Endothelial cell of hepatic sinusoid (primary cell): ENCODE results near the gene HTR3A.
"Not testable (repeated sequence)": the region's sequence is repeated elsewhere in the genome, so short reads cannot be mapped to it uniquely, and the experiment has no call there.

ENCODE experiments used
- in situ Hi-C: cut with HindIII; loops from 2 replicates; pipeline ENCODE4 v1.10.0; 2017; ENCODE audit warnings: low sequenced_read_pairs

HTR3A gene

DNA sequence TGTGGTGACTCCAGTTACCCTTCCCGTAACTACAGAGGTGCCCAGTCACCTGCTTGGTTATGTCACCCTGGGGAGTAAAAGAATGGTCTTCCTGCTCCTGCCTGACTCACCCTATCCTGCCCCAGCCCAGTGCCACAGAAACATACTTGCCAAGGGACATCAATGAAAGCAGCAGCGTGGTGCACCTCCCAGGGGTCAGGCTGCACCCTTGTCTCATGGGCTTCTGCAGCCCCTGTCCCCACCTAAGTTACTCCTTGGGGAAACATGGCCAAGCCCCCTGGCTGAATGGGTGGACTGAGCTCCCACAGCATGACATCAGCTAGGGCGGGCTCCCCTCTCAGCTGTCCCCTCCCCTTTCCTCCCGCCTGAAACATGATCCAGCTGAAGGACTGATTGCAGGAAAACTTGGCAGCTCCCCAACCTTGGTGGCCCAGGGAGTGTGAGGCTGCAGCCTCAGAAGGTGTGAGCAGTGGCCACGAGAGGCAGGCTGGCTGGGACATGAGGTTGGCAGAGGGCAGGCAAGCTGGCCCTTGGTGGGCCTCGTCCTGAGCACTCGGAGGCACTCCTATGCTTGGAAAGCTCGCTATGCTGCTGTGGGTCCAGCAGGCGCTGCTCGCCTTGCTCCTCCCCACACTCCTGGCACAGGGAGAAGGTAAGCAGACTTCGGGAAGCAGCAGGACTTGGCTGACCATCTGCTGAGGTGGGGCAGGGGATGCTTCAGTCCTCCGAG lies at the start of gene HTR3A:
HTR3A (plus strand) TSS at position 368 of the 730 bp plus-strand sequence; CDS start at position 586, 218 bp downstream.
- in situ Hi-C loops = no loop called here

DNA sequence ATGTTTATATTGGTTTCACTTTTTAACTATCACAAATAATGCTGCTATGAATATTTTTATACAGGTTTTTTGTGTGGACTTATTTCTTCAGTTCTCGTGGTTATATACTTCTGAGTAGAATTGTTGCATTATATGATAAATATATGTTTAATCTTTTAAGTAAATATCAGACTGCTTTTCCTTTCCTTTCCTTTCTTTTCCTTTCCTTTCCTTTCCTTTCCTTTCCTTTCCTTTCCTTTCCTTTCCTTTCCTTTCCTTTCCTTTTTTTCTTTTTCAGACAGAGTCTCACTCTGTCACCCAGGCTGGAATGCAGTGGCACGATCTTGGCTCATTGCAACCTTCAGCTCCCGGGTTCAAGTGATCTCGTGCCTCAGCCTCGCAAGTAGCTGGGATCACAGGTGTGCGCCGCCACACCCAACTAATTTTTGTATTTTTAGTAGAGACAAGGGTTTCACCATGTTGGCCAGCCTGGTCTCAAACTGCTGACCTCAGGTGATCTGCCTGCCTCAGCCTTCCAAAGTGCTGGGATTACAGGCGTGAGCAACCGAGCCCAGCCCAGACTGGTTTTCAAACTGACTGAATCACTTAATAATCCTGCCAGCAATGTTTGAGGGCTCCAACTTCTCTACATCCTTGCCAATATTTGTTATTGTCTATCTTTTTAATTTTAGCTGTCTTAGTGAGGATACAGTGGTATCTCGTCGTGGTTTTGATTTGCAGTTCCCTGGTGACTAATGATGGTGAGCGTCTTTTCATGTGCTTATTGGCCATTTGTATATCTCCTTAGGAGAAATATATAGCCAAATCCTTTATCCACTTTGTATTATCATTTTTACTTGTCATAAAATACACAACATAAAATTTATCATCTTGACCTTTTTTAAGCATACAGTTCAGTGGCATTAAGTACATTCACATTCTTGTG lies 48.4 kb upstream of the HTR3A start:
- in situ Hi-C loops = no loop called here

DNA sequence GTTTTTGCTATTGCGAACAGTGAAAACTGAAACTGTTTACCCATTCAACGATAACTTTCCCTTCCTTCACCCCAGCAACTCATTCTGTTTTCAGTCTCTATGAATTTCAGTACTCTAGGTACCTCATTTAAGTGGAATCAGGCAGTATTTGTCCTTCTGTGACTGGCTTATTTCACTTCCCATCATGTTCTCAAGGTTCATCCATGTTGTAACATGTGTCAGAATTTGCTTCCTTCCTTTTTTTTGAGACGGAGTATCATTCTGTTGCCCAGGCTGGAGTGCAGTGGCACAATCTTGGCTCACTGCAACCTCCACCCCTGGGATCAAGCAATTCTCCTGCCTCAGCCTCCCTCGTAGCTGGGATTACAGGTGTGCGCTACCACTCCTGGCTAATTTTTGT lies 46.6 kb upstream of the HTR3A start:
- in situ Hi-C loops = no loop called here

DNA sequence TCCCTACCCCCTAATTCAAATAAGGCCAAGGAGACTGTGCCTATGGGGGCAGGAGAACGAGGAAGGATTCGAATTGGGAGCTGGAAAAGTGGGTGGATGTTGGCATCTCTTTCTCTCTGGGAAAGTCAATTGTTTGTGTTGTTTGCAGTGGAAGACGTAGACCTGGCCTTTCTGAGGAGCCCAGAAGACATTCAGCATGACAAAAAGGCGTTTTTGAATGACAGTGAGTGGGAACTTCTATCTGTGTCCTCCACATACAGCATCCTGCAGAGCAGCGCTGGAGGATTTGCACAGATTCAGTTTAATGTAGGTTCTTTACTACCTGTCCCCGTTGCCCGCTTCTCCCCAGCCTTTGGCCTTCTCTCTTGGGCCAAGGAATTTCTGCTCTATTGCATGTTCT lies 42.1 kb upstream of the HTR3A start:
- in situ Hi-C loops = no loop called here

DNA sequence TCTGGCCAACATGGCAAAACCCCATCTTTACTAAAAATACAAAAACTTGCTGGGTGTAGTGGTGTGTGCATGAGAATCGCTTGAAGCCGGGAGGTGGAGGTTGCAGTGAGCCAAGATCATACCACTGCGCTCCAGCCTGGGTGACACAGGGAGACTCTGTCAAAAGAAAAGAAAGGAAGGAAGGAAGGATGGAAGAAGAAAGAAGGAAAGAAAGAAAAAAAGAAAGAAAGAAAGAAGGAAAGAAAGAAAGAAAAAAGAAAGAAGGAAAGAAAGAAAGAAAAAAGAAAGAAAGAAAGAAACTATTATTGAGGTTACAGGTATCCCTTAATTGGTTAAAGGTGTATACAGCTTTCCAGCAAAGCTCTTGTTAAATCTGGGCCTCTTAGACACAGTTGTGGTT lies 40.7 kb upstream of the HTR3A start:
- in situ Hi-C loops = not testable (repeated sequence)

DNA sequence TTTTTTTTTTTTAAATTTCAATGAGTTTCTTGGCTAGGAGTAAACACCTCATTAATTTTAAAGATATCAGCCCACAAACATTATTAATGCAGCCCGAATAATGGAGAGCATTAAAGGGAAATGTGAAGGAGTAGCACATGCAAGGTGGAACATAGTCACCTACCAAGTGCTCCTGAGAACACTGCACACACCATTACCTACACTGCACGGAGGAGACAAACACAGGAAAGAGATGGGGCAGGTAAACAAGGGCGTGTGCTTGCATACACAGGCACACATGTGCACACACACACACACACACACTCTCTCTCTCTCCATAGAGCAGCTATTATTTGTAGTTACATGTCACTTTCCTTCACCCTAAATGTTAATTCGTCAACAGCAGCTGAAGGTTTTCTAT lies 40.1 kb upstream of the HTR3A start:
- in situ Hi-C loops = no loop called here

DNA sequence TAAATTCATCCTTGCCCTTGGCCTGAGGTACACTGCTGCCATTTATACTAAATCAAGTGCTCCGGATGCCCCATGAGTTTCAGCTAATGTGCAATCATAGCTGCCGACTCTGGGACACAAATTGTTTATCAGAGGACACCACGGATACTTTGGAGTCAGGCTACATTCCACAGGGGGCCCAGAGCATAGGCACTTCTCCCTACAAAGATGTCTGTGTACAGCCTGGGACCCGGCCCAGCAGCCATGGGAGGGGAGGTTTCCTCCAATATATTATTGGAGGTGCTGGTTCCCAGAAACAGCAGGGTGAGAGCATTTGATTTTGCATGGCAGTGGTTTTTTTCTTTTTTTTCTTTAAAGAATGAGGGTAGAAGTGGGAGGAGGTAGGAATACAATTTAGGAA lies 39.0 kb upstream of the HTR3A start:
- in situ Hi-C loops = no loop called here

DNA sequence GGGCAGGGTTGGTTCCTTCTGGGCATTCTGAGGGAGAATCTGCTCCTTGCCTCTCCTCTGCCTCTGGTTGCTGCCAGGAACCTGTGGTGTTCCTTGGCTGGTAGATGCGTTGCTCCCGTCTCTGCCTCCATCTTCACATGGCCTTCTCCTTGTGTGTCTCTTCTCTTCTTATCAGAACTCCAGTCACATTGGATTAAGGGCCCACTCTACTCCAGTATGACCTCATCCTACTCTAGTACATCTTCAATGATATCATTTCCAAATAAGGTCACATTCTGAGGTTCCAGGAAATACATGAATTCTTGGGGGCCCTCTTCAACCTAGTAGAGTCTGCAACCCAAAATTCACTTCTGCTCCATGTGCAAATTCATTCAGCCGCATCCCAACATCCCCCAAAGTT lies 37.0 kb upstream of the HTR3A start:
- in situ Hi-C loops = no loop called here

DNA sequence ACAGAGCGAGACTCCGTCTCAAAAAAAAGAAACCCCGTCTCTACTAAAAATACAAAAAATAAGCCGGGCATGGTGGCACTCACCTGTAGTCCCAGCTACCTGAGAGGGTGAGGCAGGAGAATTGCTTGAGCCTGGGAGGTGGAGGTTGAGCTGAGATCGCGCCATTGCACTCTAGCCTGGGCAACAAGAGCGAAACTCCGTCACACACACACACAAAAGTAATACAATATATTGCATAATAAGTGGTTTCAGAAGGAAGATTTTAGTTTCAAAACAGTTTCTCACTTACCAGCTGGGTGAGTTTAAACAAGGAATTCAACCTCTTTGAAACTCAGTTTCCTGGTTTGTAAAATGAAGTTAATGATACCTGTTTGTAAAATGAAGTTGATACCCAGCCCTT lies 32.7 kb upstream of the HTR3A start:
- in situ Hi-C loops = no loop called here

DNA sequence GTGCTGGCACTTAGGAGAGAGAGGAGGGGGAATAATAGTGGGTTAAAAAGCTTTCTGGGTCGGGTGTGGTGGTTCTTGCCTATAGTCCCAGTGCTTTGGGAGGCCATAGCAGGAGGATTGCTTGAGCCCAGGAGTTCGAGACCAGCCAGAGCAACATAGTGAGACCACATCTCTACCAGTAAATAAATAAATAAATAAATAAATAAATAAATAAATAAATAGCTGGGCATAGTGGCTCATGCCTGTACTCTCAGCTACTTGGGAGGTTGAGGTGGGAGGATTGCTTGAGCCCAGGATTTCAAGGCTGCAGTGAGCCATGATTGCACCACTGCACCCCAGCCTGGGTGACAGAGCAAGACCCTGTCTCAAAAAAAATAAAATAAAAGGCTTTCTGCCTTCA lies 28.7 kb upstream of the HTR3A start:
- in situ Hi-C loops = not testable (repeated sequence)

DNA sequence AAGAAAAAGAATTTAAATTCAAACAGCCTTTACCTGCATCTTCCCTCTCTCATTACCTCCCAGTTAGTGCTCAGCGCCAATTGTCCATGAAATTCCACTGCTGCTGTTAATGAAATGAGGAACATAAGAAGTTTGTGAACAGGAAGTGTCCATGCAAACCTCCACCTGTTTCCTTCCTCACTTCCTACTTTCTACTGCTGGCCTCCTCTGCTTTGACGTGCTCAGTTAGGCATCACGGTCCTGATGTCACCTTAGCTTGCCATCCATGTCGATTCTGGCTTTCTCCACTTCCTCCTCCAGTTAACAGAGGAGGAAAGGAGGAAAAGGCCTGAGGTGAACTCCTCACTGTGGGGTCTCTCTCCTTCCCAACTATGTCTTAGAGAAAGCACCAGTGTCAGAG lies 26.9 kb upstream of the HTR3A start:
- in situ Hi-C loops = no loop called here

DNA sequence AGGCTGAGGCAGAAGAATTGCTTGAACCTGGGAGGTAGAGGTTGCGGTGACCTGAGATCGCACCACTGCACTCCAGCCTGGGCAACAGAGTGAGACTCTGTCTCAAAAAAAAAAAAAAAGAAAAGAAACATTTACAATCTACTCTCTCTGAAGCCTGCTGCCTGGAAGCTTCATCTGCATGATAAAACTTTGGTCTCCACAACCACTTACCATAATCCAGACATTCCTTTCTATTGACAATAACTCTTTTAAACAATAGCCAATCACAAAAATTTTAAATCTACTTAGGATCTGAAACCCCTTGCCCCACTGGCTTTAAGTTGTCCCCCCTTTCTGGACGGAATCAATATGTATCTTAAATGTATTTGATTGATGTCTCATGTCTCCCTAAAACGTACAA lies 25.0 kb upstream of the HTR3A start:
- in situ Hi-C loops = no loop called here

DNA sequence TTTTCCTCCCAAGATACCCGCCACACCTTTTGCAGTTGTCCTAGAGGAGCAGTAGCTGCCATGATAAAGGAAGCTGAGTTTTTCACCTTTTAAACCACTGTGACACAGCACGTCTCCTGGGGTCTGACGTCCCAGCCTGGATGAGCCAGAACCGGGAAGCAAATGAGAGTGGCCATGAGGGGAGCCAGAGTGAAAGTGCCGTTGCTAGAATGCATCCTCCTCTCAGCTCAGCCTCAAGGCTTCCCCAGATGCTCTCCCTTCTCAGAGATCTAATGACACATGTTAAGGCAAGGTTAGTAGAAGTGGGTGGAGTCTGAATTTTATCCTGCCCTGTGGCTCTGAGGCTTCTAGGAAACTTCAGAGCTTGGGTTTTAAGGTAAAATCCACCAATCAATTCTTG lies 23.4 kb upstream of the HTR3A start:
- in situ Hi-C loops = no loop called here

DNA sequence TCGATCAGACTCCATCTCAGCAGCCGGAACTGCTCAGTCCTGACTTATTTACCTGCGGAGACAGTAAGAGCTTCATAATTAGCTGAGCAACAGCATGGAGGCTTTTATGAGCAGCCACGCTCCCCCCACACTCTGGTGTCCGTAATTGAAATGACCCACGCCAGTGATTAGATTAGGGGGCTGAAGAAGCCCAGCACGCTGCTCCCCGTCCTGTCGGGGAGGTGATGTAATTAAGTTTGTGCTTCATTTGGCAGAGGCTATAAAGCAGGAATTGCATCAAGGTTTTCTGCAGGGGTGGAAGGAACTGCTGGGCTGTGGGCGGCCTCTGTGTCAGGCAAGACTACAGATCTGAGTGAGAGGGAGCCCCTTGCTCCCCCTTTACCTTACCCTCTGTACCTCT lies 22.8 kb upstream of the HTR3A start:
- in situ Hi-C loops = no loop called here

DNA sequence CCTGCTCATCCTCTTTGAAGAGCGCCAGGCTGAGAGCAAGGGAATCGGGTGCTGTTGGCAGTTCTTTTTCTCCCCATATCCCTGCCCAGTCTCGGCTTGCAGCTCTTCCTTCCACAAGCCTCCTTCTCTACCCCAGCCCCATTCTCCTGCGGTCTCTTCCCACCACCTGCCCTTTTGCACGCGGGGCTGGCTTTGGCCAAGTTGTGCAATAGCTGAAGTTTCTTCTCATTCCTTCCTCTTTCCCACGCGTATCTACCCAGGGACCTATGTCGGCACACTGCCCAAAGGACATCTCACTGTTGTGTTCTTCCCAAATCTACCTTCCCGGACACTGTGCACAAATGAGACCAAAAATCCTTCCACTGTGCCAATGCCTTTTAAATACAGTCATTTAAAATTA lies 22.3 kb upstream of the HTR3A start:
- in situ Hi-C loops = no loop called here

DNA sequence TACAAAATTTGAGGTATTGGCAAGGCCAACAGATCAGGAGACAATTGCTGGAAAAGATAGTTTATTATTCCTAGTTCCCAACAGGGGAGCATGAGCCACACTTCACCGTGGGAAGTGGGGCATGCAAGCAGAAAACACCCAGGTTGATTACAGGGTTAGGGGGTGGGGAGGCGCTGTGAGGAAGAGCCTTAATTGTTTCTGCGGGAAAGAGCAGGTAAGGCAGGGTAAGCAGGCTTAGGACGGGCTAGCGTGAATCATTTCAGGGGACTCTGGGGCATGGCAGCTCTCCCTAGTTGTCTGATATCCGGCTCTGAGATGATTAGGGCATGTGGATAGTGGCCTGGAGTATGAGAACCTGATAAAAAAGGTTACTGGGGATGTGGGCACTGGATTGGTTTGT lies 20.7 kb upstream of the HTR3A start:
- in situ Hi-C loops = no loop called here

DNA sequence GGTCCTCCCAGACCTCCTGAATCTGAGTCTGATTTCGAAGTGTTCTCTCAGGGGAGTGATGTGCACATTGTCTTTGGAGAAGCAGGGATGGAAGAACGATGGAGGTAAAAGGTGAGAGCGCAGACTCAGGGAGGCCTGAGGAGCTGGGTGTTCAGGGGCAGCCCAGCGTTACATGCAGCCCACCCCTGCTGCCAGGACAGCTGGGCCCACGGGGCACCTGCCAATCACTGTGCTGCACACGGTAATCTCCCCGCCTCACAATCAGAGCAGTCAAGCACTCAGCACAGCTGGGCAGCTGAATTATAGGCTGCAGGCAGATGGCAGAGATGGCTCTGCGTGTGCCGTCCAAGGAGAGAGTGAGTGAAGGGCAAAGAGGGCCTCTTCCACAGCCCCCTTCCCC lies 17.9 kb upstream of the HTR3A start:
- in situ Hi-C loops = no loop called here

DNA sequence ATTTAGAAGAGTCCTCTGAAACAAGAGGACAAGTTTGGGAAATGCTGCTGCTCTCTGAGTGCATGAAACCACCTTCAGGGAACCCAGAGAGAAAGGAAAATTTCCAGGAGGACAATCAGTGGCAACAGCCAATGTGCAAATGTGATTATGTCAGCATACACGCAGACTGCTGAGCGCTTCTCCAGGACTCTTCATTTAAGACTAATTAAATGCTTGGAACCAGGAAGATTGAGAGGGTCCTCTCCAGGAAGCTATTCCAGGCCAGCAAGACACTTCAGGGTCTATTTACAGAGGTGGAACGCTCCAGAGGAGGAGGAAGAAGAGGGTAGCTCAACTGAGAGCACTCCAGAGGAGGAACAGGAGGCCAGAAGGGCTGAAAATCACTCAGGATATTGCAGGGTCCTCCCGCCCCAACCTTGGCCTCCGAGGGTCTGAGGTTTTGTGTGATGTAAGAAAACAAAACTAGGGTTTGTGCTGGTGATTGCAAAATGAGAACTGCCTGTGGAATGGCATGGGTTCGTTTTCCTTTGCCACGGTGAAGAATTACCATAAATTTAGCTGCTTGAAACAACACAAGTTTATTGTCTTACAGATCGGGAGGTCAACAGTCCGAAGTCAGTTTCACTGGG lies 14.1 kb upstream of the HTR3A start:
- in situ Hi-C loops = no loop called here

DNA sequence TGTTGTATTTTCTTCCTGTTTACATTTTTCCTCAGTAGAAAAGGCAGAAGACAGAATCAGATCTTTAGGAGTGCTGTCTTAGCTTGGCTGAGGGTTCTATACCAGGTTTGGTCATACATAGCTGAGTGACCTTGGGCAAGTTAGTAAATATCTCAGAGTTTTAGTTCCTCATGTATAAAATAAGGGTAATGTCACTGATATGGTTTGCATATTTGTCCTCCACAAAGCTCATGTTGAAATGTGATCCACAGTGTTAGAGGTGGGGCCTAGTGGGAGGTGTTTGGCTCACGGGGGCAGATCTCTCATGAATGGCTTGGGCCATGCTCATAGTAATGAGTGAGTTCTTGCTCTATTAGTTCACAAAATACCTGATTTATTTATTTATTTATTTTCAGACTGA lies 7.5 kb upstream of the HTR3A start:
- in situ Hi-C loops = no loop called here

DNA sequence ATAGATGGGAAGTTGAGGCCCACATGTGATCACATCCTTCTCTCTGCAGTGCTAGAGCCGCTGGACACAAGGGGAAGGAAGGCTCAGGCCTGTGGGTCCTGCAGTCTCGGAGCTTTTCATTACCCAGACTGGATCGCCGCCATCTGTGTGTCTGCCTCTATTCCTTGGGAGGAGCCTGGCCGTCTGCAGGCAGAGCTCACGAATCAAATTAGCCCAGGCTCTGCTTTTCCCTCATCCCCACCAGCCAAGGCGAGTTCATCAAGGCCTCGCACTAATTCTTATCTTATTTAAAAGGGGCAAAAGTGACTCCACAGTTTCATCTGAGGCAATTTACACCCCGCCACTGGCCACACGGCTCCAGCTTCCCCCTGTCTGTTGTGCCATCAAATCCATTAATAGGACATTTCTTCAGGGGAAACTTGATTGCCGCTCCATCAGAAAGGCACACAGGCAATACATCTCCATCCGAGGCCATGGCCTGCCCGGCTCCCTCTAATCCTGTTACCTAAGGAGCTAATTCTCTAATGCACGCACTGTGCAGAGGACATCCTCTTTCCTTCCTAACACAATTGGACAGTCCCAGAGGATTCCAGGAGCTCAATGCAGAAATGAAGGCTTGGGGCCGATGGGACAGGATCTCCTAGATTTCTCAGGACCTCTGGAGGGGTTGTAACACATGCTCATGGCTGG lies 3.3 kb upstream of the HTR3A start:
- in situ Hi-C loops = no loop called here

DNA sequence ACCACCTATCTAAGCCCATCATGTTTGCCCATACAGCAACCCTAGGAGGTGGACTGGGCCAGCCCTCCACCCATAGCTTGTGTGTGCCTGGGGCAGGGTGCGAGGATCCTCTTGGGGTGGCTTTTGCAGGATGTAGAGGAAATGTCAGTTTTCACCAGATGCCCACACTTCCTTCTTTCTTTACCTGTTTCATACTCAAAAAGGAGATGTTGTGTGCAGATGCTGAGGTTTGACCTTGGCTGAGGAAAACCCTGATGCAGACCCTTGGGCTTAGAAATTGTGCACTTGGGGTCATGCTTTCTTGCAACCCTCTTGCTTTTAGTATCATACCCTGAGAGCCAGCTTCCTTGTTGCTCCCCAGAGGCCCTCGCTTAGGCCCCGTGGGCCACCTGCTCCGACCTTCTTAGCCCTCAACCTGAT lies 2.2 kb downstream of the HTR3A start:
- in situ Hi-C loops = no loop called here
